ENCODE data around the gene NR1H2.
A peak's percentile ranks its signal among the peaks of the same experiment; 100 is the strongest.

NR1H2 gene

DNA sequence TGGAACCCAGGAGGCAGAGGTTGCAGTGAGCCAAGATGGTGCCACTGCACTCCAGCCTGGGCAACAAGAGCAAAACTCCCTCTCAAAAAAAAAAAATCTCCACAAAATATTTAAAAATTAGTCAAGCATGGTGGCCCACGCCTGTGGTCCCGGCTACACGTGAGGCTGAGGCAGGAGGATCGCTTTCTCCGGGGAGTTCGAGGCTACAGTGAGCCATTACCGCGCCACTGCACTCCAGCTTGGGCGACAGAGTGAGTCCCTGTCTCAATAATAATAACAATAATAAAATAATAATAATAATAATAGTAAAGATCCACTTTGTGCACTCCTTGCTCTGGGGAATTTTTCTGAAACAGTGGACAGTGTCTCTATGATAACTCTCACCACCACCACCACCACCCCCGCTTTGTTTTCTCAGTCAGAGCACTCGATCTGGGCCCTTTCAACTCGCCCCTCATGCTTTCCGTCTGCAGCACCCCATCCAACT, 19.5 kb upstream of the NR1H2 start:
- no peaks in the 10 kb centered on the region for H3K36me3 ChIP-seq
- H3K9me3 ChIP-seq (ENCODE audit: severe bottlenecking), result no peaks in the 10 kb centered on the region
- no peaks in the 10 kb centered on the region for H3K27me3 ChIP-seq (ENCODE audit: insufficient read depth, low read depth, severe bottlenecking)
- no peak for DNase-seq
- H3K27ac ChIP-seq, result no peak overlapping the region
- H3K4me3 ChIP-seq (ENCODE audit: low read depth, low read length), result no peak overlapping the region; the same call in 1 of the 2 replicates
- TF ChIP-seq, protein P1, sequence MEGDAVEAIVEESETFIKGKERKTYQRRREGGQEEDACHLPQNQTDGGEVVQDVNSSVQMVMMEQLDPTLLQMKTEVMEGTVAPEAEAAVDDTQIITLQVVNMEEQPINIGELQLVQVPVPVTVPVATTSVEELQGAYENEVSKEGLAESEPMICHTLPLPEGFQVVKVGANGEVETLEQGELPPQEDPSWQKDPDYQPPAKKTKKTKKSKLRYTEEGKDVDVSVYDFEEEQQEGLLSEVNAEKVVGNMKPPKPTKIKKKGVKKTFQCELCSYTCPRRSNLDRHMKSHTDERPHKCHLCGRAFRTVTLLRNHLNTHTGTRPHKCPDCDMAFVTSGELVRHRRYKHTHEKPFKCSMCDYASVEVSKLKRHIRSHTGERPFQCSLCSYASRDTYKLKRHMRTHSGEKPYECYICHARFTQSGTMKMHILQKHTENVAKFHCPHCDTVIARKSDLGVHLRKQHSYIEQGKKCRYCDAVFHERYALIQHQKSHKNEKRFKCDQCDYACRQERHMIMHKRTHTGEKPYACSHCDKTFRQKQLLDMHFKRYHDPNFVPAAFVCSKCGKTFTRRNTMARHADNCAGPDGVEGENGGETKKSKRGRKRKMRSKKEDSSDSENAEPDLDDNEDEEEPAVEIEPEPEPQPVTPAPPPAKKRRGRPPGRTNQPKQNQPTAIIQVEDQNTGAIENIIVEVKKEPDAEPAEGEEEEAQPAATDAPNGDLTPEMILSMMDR (IDR thresholded peaks at IDR 0.05; ENCODE audit: low read depth, low read length), result no peak

DNA sequence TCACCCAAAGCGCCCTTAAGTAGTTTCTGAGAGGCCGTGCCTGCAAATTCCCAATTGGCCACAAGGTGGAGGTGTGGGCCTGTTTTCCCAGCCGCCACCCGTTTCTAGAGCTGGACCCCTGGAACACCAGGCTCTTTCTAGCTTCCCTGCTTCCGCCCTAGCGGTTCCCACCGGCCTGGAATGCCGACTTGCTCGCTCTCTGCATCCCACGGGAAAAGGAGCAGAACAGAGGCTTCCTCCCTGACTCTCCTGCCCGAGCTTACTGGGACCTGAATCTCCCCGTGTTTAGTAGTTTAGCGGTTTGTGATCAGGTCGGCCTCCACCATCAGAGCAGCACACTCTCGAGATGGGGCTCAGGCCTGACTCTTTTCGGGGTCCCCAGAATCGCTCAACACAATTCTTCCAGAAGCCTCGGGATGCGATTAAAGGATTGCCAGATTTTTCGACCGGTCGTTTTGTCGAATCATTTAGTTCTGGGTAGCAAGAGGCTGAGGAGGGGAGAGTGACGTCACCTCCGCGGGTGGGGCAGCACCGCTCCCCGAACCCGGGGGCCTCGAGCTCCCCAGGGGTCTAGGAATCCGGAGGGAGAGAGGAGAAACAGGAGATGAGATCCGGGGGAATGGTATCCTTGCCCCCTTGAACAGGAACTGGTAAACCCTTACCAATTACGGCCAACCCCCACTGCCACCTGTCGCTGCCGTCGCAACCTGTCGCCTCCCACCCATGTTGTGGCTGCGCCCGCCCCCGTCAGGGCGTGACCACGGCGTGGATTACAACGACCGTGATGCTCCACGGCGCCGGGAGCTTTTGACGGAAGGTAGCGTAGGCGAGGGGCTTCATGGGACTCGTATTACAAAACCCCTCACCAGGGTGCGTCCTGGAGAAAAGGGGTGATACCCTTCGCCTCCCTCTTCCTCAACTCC, 18.8 kb upstream of the NR1H2 start:
- Histone ChIP-seq H3K4me3 (ENCODE audit: low read depth, low read length) (peak overlapping the region; percentile 93), H3K27ac (peak overlapping the region; percentile 63), H3K27me3 (ENCODE audit: insufficient read depth, low read depth, severe bottlenecking) (no peaks in the 10 kb centered on the region), H3K9me3 (ENCODE audit: severe bottlenecking) (no peaks in the 10 kb centered on the region), H3K36me3 (no peaks in the 10 kb centered on the region)
- DNase-seq, result peak; percentile 75
- TF ChIP-seq, protein P1 (IDR thresholded peaks at IDR 0.05; ENCODE audit: low read depth, low read length), result peak; percentile 71

DNA sequence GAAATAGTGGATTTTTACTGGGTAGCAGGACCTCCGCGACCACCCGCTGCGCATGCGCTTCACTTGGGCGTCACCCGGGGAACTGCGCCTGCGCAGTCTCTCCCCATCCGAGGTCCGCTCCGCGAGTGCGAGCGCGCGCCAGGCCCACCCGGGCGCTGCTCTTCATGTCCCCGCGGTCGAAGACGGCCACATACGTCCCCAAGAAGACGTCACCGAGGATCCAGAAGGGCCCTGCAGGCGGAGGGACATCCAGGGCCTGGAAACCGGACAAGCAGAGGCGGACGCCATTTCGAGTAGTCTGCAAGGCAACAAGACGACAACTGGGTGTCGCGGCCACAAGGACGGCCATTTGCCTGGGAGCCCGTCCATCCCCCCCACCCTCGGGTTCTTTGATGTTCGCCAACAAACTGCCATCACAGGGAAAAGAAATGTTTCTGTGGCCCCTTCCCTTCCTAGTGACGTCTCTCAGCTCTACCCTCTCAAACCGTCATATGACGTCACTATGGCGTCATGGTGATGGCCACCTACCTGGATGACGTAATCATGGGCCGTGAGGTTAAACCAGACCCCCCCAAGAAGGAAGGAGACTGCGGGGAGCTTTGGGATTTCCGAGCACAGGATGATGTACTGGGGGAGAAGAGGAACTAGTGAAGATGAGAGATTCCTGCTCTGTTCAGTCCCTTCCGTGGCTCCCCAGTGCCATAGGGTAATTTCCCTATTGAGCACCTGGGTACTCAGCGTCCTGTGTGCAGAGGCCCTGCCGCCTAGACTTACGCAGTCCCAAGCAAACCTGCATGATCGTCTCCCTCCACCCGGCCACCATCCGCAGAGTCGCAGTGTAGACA, 17.6 kb upstream of the NR1H2 start:
- DNase-seq, result no peak
- Histone ChIP-seq H3K4me3 (ENCODE audit: low read depth, low read length) (no peak overlapping the region), H3K36me3 (no peaks in the 10 kb centered on the region), H3K27ac (no peak overlapping the region), H3K27me3 (ENCODE audit: insufficient read depth, low read depth, severe bottlenecking) (no peaks in the 10 kb centered on the region), H3K9me3 (ENCODE audit: severe bottlenecking) (no peaks in the 10 kb centered on the region)
- TF ChIP-seq, protein P1 (IDR thresholded peaks at IDR 0.05; ENCODE audit: low read depth, low read length), result no peak

DNA sequence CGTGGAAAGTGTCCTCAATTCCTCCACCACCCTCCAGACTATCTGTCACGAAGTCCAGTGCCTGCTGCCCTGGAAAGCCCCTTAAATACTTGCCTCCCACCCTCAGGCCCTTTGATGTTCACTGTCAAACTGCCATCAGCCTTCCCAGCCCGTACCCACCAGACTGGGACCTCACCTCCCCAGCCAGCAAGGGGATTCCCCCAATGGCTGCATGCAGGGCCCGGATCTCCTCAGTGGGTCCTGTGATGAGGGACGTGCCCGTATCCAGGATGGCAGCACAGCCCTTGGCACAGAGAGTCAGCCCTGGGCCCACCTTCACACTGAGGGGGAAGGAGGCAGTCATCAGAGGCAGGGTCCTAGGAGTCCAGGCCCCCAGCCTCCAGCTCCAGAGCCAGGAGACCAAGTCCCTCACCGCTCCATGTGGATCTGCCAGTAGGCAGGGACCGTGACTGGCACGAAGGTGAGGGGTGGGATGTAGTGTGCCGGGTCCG, 16.9 kb upstream of the NR1H2 start:
- Histone ChIP-seq H3K36me3 (no peaks in the 10 kb centered on the region), H3K27me3 (ENCODE audit: insufficient read depth, low read depth, severe bottlenecking) (no peaks in the 10 kb centered on the region), H3K27ac (no peak overlapping the region), H3K9me3 (ENCODE audit: severe bottlenecking) (no peaks in the 10 kb centered on the region), H3K4me3 (ENCODE audit: low read depth, low read length) (no peak overlapping the region)
- DNase-seq, result no peak
- TF ChIP-seq, protein P1 (IDR thresholded peaks at IDR 0.05; ENCODE audit: low read depth, low read length), result no peak

DNA sequence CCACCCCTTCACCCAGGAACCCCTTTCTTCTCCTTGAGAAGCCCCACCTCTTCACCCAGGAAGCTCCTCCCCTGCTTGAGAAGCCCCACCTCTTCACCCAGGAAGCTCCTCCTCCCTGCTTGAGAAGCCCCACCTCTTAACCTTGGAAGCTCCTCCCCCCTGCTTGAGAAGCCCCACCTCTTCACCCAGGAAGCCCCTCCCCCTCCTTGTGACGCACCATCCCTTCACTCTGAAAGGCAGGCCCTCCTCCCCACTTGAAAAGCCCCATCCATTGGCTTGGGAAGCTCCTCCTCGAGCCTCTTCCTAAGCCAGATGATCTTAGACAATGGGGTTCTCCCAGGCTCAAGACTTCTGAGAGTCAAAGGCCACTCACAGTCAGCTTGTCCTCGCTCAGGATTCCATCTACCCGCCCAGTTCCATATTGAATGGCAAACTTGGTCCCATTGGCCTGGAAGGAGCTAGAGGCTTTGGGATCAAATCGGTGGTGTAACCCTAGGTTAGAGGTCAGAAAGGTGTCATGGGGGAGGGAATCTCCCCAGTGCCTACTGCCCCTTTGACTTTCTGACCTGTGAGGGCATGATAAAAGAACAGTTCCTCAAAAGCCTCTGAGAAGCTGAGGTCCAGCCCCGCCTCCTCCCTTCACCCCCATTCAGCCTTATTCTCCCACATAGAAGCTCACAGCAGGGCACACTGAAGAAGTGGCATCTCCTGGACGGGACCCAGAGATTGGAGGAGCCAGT, 14.8 kb upstream of the NR1H2 start:
- Histone ChIP-seq H3K9me3 (ENCODE audit: severe bottlenecking) (no peaks in the 10 kb centered on the region), H3K36me3 (no peaks in the 10 kb centered on the region), H3K4me3 (ENCODE audit: low read depth, low read length) (no peak overlapping the region), H3K27me3 (ENCODE audit: insufficient read depth, low read depth, severe bottlenecking) (no peaks in the 10 kb centered on the region), H3K27ac (no peak overlapping the region)
- TF ChIP-seq, protein P1 (IDR thresholded peaks at IDR 0.05; ENCODE audit: low read depth, low read length), result no peak
- no peak for DNase-seq
